Ishikawa (cell line): ENCODE data around the gene CLEC2A.

Experiments
- CEBPB ChIP-seq: IDR thresholded peaks from 2 replicates; pipeline ENCODE4 v1.6.1; 2012
- CREB1 ChIP-seq: IDR thresholded peaks from 2 replicates; pipeline ENCODE4 v1.6.1; 2012; ENCODE audit warnings: low read depth
- EGR1 ChIP-seq: IDR thresholded peaks from 2 replicates; pipeline ENCODE4 v1.6.1; 2012
- EP300 ChIP-seq: IDR thresholded peaks from 2 replicates; pipeline ENCODE4 v1.6.1; 2012; ENCODE audit warnings: borderline replicate concordance
- FOXM1 ChIP-seq: IDR thresholded peaks from 2 replicates; pipeline ENCODE4 v1.6.1; 2012; ENCODE audit warnings: low read depth, borderline replicate concordance
- NFIC ChIP-seq: IDR thresholded peaks from 2 replicates; pipeline ENCODE4 v1.6.1; 2012
- RAD21 ChIP-seq: IDR thresholded peaks from 2 replicates; pipeline ENCODE4 v1.6.1; 2012; ENCODE audit warnings: low read depth
- REST ChIP-seq: IDR thresholded peaks from 2 replicates; pipeline ENCODE4 v1.6.1; 2012; ENCODE audit warnings: low read depth, mild to moderate bottlenecking
- TAF1 ChIP-seq: IDR thresholded peaks from 2 replicates; pipeline ENCODE4 v1.6.1; 2012; ENCODE audit warnings: low read depth, mild to moderate bottlenecking
- TCF12 ChIP-seq: IDR thresholded peaks from 2 replicates; pipeline ENCODE4 v1.6.1; 2012; ENCODE audit warnings: low read depth
- TEAD4 ChIP-seq: IDR thresholded peaks from 2 replicates; pipeline ENCODE4 v1.6.1; 2012
- USF1 ChIP-seq: IDR thresholded peaks from 2 replicates; pipeline ENCODE4 v1.6.1; 2012
- YY1 ChIP-seq: IDR thresholded peaks from 2 replicates; pipeline ENCODE4 v1.6.1; 2012; ENCODE audit warnings: low read depth
- ZBTB7A ChIP-seq: IDR thresholded peaks from 2 replicates; pipeline ENCODE4 v1.6.1; 2012; ENCODE audit warnings: low read depth
- TF ChIP-seq, protein P1 (sequence below): IDR thresholded peaks from 2 replicates; pipeline ENCODE4 v1.6.1; 2012

CLEC2A gene

GRCh38 chr12:9870286-9870866 is 61.8 kb downstream of the CLEC2A start:
- no peak for TF ChIP-seq EP300
- no peak for TF ChIP-seq NFIC
- no peak for TF ChIP-seq CEBPB
- TF ChIP-seq, protein P1, sequence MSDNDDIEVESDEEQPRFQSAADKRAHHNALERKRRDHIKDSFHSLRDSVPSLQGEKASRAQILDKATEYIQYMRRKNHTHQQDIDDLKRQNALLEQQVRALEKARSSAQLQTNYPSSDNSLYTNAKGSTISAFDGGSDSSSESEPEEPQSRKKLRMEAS: no peak
- TF ChIP-seq CREB1: no peak
- no peak for TF ChIP-seq ZBTB7A
- TF ChIP-seq TAF1: no peak
- TF ChIP-seq USF1: no peak
- TF ChIP-seq TCF12: no peak
- no peak for TF ChIP-seq RAD21

GRCh38 chr12:9869307-9870161 is 62.6 kb downstream of the CLEC2A start, which contains the start of gene CLEC2B:
TSS of gene CLEC2B (minus strand) at chr12:9869354.
- TF ChIP-seq TCF12 (no peak), FOXM1 (no peak), USF1 (no peak), NFIC (no peak), REST (no peak), EGR1 (no peak), ZBTB7A (no peak), TEAD4 (no peak), CEBPB (no peak), EP300 (no peak), CREB1 (no peak)

GRCh38 chr12:9868951-9869306 is 63.2 kb downstream of the CLEC2A start:
- TF ChIP-seq RAD21 (no peak), YY1 (no peak), FOXM1 (no peak), TCF12 (no peak), CREB1 (no peak), TAF1 (no peak), USF1 (no peak), EGR1 (no peak), REST (no peak), TEAD4 (no peak), ZBTB7A (no peak), CEBPB (no peak), EP300 (no peak), NFIC (no peak)
- TF ChIP-seq, protein P1: no peak

DNA sequence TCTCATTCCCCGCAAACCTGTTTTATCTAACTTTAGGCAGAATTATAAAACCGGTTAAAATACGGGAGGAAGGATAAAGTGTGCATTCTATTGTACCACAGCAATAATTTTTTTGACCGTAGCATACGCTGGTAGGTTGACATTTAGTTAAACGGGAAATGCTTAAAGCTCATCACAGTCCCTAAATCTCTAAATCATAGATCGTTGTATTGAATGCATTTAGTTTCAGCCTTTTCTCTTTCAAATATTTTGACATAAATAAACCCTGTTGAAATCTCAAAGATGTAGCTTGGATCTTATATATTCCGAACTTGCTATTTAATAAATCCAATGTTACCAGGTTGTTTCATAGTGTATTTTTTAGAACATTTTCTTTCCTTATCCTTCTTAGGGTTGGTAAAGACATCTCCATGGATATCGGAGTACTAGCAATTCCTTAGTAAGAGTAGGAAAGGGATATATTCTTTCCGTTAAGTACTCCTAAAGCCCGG is 63.8 kb downstream of the CLEC2A start:
- TF ChIP-seq ZBTB7A: no peak
- TF ChIP-seq RAD21: no peak
- TF ChIP-seq EP300: no peak
- no peak for TF ChIP-seq TCF12
- TF ChIP-seq, protein P1: no peak
- no peak for TF ChIP-seq USF1
- no peak for TF ChIP-seq TAF1
- no peak for TF ChIP-seq NFIC
- TF ChIP-seq YY1: no peak
- TF ChIP-seq CEBPB: no peak
- no peak for TF ChIP-seq TEAD4
- no peak for TF ChIP-seq EGR1
- no peak for TF ChIP-seq REST
- TF ChIP-seq CREB1: no peak
- TF ChIP-seq FOXM1: no peak
